Fibroblast of the aortic adventitia (primary cell): ENCODE measurements around the gene TRIM63. TPM values are rescaled to one million over a fixed set of nuclear protein-coding genes. Genes with fewer than 3 reads are reported as not detected.

Source experiments
- DNase-seq: peaks from one replicate; pipeline ENCODE4 v3.0.0-alpha.2; 2010; ENCODE audit warnings: low read depth
- H3K4me3 ChIP-seq: 2 replicates; pipeline ENCODE4 v1.5.1; 2011; ENCODE audit warnings: low read depth, mild to moderate bottlenecking, control low read depth, low read length, moderate library complexity
- total RNA-seq: library from RNA; depleted of rRNA; stranded (reverse); fragments of >200 nt; gene quantifications from 2 replicates; pipeline ENCODE4 v1.2.3, GENCODE V29; 2012; ENCODE audit warnings: low replicate concordance
- TF ChIP-seq, protein P1 (sequence below): IDR thresholded peaks from 2 replicates; pipeline ENCODE4 v1.5.1; 2011; ENCODE audit warnings: mild to moderate bottlenecking, low read length, control low read depth, inconsistent platforms; ENCODE audit not compliant: insufficient read depth

The TRIM63 gene
- total RNA-seq, 1 donor, result 0.09 TPM

DNA sequence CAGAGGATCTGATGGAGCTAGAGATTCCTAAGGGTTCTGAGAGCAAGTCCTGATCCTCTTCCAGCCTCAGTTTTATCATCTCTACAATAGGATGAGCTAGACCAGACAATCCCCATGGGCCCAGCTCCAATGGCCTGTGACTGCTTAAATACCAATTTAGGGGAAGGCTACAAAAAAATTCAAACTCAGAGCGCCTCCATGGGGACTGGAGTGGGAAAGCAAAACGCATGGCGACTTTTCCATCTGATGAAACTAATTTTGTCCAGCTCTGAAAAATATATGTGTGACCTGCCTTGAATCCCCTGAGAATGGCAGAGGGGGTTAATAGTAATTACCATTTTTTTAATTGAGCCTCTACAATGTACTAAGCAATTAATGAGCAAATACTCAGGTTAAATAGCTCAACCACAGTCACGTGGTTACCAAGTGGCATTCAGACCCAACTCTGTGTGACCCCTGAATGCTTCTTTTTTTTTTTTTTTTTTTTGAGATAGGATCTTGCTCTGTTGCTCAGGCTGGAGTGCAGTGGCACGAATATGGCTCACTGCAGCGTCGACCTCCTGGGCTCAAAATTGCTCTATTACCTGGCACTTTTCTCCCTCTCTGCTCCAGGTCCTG lies 37.5 kb downstream of the TRIM63 start:
- no peak overlapping the region for H3K4me3 ChIP-seq
- TF ChIP-seq, protein P1, sequence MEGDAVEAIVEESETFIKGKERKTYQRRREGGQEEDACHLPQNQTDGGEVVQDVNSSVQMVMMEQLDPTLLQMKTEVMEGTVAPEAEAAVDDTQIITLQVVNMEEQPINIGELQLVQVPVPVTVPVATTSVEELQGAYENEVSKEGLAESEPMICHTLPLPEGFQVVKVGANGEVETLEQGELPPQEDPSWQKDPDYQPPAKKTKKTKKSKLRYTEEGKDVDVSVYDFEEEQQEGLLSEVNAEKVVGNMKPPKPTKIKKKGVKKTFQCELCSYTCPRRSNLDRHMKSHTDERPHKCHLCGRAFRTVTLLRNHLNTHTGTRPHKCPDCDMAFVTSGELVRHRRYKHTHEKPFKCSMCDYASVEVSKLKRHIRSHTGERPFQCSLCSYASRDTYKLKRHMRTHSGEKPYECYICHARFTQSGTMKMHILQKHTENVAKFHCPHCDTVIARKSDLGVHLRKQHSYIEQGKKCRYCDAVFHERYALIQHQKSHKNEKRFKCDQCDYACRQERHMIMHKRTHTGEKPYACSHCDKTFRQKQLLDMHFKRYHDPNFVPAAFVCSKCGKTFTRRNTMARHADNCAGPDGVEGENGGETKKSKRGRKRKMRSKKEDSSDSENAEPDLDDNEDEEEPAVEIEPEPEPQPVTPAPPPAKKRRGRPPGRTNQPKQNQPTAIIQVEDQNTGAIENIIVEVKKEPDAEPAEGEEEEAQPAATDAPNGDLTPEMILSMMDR, result no peak
- no peak for DNase-seq

DNA sequence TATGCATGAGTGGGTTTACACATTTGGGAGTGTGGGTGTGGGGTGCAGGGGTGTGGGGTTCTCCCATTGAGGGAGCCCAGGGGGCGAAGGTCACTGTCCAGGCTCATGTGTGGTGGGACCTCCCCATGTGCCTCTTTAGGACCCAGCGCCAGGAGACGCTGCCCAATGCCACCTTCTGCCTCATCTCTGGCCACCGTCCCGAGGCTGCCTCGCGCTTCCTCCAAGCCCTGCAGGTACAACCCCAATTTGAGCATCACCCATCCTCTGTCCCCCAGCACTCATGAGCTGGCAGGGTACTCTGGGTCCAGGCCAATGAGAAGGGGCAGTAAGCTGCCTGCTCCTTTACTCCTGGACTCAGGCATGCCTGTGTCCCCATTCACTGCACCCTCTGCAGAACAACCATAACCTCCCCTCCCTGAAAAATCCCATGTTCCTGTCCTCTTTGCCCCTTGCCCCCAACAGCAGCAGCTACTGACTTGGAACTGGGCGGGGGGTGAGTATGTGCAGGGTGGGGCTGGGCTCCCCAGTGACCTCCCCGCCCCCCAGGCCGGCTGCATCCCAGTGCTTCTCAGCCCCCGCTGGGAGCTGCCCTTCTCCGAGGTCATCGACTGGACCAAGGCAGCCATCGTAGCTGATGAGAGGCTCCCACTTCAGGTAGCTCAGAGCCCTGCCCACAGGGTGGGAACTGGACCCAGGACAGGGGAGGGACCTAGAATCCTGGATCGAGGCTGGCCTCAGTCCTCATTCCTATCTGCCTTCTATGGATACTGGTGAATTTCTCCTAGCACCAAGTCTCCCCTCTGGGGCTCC lies 38.2 kb downstream of the TRIM63 start:
- TF ChIP-seq, protein P1, result no peak
- no peak for DNase-seq
- no peak overlapping the region for H3K4me3 ChIP-seq

DNA sequence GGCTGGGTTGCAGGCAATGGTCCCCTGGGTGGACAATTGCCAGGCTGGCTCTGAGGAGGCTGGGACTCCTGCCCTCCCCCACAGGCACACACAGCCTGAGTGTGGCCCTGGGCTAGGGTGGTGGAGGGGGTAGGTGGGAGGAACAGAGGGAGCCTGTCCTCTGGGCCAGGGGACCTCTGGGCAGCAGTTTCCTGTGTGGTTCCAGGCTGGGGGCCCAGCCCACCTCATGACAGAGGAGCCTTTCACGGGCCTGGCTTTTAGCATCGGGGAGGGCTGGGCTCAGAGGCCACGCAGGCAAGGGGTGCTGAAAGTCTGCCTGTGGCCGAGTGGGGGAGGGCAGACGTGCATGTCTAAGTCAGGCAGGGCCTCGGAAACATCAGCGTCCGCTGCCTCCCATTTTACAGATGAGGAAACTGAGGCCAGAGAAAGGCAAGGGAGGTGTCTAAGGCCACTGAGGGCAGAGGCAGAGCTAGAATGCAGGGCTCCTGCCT lies 38.9 kb downstream of the TRIM63 start:
- TF ChIP-seq, protein P1, result no peak
- H3K4me3 ChIP-seq, result no peak overlapping the region
- DNase-seq, result no peak

DNA sequence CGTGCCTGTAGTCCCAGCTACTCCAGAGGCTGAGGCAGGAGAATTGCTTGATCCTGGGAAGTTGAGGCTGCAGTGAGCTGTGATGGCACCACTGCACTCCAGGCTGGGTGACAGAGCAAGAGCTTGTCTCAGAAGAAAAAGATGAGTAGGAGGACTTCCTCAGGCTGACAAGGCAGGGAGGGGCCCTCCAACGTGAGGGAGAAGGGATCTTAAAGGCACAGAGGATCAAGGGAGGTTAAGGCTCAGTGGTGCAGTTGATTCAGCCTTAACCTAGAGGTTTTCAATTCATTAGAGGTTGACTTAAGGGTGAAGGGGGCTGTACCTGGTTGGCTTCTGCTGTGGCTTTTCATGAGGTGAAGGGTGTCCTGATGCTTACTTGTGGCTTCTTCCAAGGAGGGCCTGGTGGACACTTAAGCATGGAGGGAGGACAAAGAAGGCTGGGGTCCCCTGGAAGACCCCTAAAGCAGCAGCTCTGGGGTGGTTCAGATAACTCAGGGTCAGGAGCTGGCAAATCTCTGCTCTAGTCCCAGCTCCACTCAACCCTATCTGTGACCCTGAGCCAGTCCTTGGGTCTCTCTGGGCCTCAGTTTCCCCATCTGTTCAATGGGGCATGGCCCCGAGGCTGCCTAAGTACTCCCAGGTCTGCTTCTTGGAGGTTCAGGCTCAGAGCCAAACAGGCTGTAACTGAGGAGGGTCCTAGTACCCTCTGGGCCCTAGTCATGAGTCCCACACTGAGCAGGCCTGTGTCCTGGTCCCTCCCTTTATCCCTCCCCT lies 39.5 kb downstream of the TRIM63 start:
- DNase-seq, result no peak
- TF ChIP-seq, protein P1, result no peak
- H3K4me3 ChIP-seq, result no peak overlapping the region

DNA sequence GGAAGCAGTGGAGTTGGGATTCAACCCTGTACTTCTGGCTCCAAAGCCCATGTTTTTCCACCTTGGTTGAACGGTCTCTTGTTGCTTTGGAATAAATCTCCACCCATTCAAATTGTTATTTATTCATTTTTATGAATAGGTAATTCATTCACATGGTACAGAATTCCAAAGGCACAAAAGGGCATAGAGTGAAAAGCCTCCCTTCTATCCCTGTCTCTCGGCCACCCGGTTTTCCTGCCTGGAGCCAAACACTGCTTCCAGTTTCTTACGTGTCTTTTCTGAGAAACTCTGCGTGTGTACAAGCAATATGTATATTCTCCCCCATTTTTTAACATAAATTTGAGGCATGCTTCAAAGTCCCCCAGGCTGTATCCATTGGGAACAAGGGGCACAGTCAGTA lies 41.9 kb downstream of the TRIM63 start:
- DNase-seq, result no peak
- H3K4me3 ChIP-seq, result no peak overlapping the region
- TF ChIP-seq, protein P1, result no peak

DNA sequence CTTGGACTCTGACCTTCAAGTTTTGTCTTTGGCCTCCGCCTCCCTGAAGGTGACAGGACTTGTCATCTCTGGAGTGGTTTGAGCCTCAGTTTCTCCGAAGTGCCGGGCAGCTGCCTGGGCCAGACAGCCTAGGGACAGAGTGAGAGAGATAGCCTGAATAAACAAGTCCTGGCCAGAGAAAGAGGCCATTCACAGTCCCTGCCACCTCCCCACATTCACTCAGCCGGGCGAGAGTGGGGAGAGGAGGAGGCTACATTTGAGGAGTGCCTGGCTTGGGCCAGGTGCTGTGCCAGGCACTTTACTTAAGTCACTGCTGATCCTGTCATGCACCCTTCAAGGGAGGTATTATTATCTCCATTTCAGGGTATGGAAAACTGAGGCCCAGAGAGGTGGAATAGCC lies 42.4 kb downstream of the TRIM63 start:
- TF ChIP-seq, protein P1, result no peak
- DNase-seq, result no peak
- no peak overlapping the region for H3K4me3 ChIP-seq
